Lung (tissue), 12 donors: ENCODE measurements around the gene SLC6A8. TPM values are rescaled to one million over a fixed set of nuclear protein-coding genes. Genes with fewer than 3 reads are reported as not detected.
A peak's percentile ranks its signal among the peaks of the same experiment; 100 is the strongest.
"Not testable (repeated sequence)": the region's sequence is repeated elsewhere in the genome, so short reads cannot be mapped to it uniquely, and the experiment has no call there.

ENCODE experiments used
- ATAC-seq: fragments of 200-7000 bp; cut with Tn5 transposase; one replicate; pipeline ENCODE4 v1.9.1; 2020; ENCODE audit warnings: moderate number of reproducible peaks; ENCODE audit not compliant: insufficient read depth, low FRiP score
- DNase-seq, 3 donors: peaks; one replicate each; pipeline ENCODE4 v3.0.0-alpha.2; 2013 to 2017
- H3K27ac ChIP-seq, 2 donors: one replicate each; pipeline ENCODE4 v1.5.1; 2013; ENCODE audit warnings: mild to moderate bottlenecking in 2 of 2, moderate library complexity in 2 of 2, control low read depth in 1 of 2, inconsistent platforms in 1 of 2, low read depth in 1 of 2, low read length in 1 of 2
- H3K27me3 ChIP-seq, 3 donors: one replicate each; pipeline ENCODE4 v1.5.1; 2013; ENCODE audit warnings: low read length in 2 of 3; ENCODE audit not compliant: control insufficient read depth in 3 of 3, insufficient read depth in 3 of 3
- H3K36me3 ChIP-seq, 4 donors: one replicate each; pipeline ENCODE4 v1.5.1; 2013; ENCODE audit warnings: low read length in 4 of 4, mild to moderate bottlenecking in 1 of 4, moderate library complexity in 1 of 4; ENCODE audit not compliant: control insufficient read depth in 4 of 4, insufficient read depth in 4 of 4
- H3K4me1 ChIP-seq, 5 donors: one replicate each; pipeline ENCODE4 v1.5.1; 2013; ENCODE audit warnings: low read length in 5 of 5, mild to moderate bottlenecking in 2 of 5, moderate library complexity in 1 of 5; ENCODE audit not compliant: control insufficient read depth in 5 of 5, insufficient read depth in 5 of 5
- H3K4me3 ChIP-seq: one replicate; pipeline ENCODE4 v1.5.1; 2013; ENCODE audit warnings: mild to moderate bottlenecking, control low read depth, moderate library complexity
- H3K9ac ChIP-seq, 2 donors: one replicate each; pipeline ENCODE4 v1.5.1; 2013; ENCODE audit warnings: low read length in 2 of 2, control low read depth in 1 of 2; ENCODE audit not compliant: insufficient read depth in 1 of 2
- H3K9me3 ChIP-seq, 4 donors: one replicate each; pipeline ENCODE4 v1.5.1; 2013; ENCODE audit warnings: low read length in 3 of 4, mild to moderate bottlenecking in 1 of 4, moderate library complexity in 1 of 4; ENCODE audit not compliant: control insufficient read depth in 4 of 4, insufficient read depth in 3 of 4
- WGBS, 2 donors: extraction: QIAGEN DNeasy Blood & Tissue Kit; methylation state at CpG; one replicate each; pipeline ENCODE4 v1.1.7; 2013; 5-methylcytosine and 5-hydroxymethylcytosine counted together
- polyA plus RNA-seq, 2 donors: library from polyadenylated mRNA; stranded (reverse); fragments of 200-250 nt; gene quantifications; one replicate each; pipeline ENCODE4 v1.2.1, GENCODE V29; 2013
- total RNA-seq, 2 donors: library from RNA; depleted of rRNA in 1 of 2; stranded (reverse); fragments of >200 nt in 1 of 2; gene quantifications; one replicate each; pipeline ENCODE4 v1.2.1, GENCODE V29; 2014 to 2021
- TF ChIP-seq, protein P1 (sequence below): IDR thresholded peaks from 2 replicates; pipeline ENCODE4 v1.5.1; 2012; ENCODE audit warnings: mild to moderate bottlenecking; ENCODE audit errors: control extremely low read depth, extremely low read depth
- donor health status: control.
- donor health status: control.
- donor health status: Bipolar disorder and iron deficiency.
- donor health status: healthy.
- donor health status: DM: yes; HTN: yes; CAD: no.

SLC6A8 gene
- total and polyA plus RNA-seq, 4 donors = 5.3 to 21.5 (median 9.9) TPM

GRCh38 chrX:153727123-153727931 is 39.6 kb downstream of the SLC6A8 start:
- Histone ChIP-seq H3K4me1 (peaks cover 6 to 32% (median 12%) of the 10 kb centered on the region in 5 donors), H3K4me3 (no peak overlapping the region), H3K9me3 (peaks cover 0 to 23% (median 7%) of the 10 kb centered on the region in 4 donors), H3K27me3 (no peaks in the 10 kb centered on the region), H3K27ac (peak overlapping the region; percentile 82 to 87), H3K36me3 (no peaks in the 10 kb centered on the region), H3K9ac (no peak overlapping the region)
- 16 to 52% methylated on average over 14 to 23 of the region's 23 CpGs for WGBS, 2 donors
- peak in 2 of 3 donors; percentile 11 to 34 for DNase-seq
- no peak for ATAC-seq
- TF ChIP-seq, protein P1, sequence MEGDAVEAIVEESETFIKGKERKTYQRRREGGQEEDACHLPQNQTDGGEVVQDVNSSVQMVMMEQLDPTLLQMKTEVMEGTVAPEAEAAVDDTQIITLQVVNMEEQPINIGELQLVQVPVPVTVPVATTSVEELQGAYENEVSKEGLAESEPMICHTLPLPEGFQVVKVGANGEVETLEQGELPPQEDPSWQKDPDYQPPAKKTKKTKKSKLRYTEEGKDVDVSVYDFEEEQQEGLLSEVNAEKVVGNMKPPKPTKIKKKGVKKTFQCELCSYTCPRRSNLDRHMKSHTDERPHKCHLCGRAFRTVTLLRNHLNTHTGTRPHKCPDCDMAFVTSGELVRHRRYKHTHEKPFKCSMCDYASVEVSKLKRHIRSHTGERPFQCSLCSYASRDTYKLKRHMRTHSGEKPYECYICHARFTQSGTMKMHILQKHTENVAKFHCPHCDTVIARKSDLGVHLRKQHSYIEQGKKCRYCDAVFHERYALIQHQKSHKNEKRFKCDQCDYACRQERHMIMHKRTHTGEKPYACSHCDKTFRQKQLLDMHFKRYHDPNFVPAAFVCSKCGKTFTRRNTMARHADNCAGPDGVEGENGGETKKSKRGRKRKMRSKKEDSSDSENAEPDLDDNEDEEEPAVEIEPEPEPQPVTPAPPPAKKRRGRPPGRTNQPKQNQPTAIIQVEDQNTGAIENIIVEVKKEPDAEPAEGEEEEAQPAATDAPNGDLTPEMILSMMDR = no peak

DNA sequence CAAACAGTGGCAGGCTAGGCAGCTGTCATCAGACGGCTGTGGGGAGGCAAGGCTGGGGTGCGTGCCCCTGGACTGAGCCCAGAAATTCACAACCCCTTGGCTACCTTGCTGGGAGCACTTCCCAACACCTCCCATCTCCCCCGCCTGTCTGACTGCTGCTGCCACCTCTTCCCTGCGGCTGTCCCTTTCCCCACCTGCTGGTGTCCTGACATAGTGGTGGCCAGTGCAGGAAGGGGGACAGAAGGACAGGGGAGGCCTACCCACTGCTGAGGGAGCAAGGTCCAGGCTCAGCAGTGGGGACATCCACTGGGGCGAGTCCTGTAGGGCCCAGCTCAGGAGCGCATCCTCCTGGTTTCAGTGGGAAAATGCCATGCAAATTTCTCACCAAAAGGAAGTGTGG is 40.4 kb downstream of the SLC6A8 start:
- peaks cover 0 to 27% (median 7%) of the 10 kb centered on the region in 4 donors for H3K9me3 ChIP-seq
- DNase-seq (no peak), ATAC-seq (no peak)
- peak overlapping the region in 1 of 2 donors; percentile 82 for H3K27ac ChIP-seq
- H3K4me3 ChIP-seq = no peak overlapping the region
- H3K9ac ChIP-seq = no peak overlapping the region
- WGBS, 2 donors = 83 to 95% methylated on average over 5 to 6 of the region's 6 CpGs
- no peaks in the 10 kb centered on the region for H3K36me3 ChIP-seq
- no peaks in the 10 kb centered on the region for H3K27me3 ChIP-seq
- TF ChIP-seq, protein P1 = no peak
- H3K4me1 ChIP-seq = peaks cover 4 to 25% (median 12%) of the 10 kb centered on the region in 5 donors

DNA sequence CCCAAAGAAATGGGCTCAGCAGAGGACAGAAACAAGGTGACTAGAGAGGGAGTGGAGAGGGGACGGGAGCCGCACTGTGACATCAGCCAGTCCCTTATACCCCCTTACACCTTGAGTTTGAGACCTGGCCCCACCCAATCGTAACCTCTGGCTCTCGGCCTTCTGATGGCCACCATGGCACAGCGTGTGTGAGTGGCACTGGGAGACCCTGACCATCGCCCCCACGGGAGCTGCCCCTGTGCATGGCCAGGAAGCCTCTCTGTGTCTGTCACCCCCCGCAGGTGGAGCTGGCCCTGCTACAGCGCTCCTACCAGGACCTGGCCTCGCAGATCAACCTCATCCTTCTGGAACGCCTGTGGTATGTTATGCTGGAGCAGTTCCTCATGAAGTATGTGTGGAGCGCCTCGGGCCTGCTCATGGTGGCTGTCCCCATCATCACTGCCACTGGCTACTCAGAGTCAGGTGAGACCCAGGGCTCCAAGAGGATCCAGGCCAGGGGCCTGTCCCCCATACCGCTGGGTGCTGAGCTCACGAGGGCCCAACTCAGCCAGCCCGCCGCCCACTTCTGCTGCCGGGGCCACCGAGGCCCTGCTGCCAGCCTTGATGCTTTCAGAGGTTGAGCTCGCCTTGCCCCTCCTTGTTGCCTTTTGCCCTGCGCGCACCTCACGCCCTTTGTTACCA is 41.4 kb downstream of the SLC6A8 start:
- WGBS, 2 donors = 92 to 98% methylated on average over 20 to 23 of the region's 23 CpGs
- TF ChIP-seq, protein P1 = no peak

DNA sequence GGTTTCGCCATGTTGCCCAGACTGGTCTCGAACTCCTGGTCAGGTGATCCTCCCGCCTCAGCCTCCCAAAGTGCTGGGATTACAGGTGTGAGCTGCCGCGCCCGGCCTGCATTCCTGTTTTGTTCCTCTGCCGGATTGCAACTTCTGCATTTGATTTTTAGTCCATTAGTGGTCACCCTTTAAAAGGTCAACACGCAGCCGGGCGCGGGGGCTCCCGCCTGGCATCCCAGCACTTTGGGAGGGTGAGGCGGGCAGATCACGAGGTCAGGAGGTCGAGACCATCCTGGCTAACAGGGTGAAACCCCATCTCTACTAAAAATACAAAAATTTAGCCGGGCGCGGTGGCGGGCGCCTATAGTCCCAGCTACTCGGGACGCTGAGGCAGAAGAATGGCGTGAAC is 42.4 kb downstream of the SLC6A8 start:
- H3K36me3 ChIP-seq, DNase-seq, ATAC-seq, H3K27ac ChIP-seq, H3K4me3 ChIP-seq, H3K27me3 ChIP-seq, H3K9ac ChIP-seq: not testable (repeated sequence)
- Histone ChIP-seq H3K9me3 (peaks cover 0 to 21% (median 7%) of the 10 kb centered on the region in 4 donors), H3K4me1 (peaks cover 4 to 20% (median 12%) of the 10 kb centered on the region in 5 donors)
- 93 to 97% methylated on average over 23 of the region's 23 CpGs for whole genome bisulfite sequencing, 2 donors

More for the DNA sequence above, 41.4 kb downstream of the SLC6A8 start:
- Histone ChIP-seq H3K27ac (peak overlapping the region in 1 of 2 donors; percentile 21), H3K4me3 (no peak overlapping the region), H3K9me3 (peaks cover 0 to 22% (median 7%) of the 10 kb centered on the region in 4 donors), H3K9ac (no peak overlapping the region), H3K4me1 (peaks cover 4 to 24% (median 12%) of the 10 kb centered on the region in 5 donors), H3K27me3 (no peaks in the 10 kb centered on the region), H3K36me3 (no peaks in the 10 kb centered on the region)
- DNase-seq = no peak
- ATAC-seq = no peak
